GM19193 (cell line): Measurements from ENCODE around the gene CWC27.

Source experiments
- POLR2A ChIP-seq: IDR thresholded peaks from 4 replicates; pipeline ENCODE4 v1.6.1; 2011; ENCODE audit not compliant: insufficient read depth, insufficient read length; ENCODE audit errors: extremely low read depth

The CWC27 gene

DNA sequence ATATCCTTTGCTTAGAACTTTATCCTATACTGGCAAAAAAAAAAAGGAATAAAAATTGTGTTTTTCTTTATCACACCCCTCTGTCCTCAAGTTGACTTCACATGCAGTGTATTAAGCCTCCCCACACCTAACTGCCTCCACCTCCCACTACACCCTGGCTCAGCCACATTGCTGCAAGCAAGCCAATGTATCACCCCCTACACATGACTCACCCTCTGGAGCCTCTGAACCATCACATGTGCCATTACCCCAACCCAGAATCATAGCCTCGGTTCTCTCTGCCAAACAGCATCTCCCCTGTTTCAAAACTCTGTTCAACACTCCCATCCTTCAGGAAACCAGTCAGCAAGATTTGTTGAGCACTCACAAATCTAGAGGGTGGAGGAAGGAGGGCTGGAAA, 209.0 kb downstream of the CWC27 start:
- no peak for TF ChIP-seq POLR2A

DNA sequence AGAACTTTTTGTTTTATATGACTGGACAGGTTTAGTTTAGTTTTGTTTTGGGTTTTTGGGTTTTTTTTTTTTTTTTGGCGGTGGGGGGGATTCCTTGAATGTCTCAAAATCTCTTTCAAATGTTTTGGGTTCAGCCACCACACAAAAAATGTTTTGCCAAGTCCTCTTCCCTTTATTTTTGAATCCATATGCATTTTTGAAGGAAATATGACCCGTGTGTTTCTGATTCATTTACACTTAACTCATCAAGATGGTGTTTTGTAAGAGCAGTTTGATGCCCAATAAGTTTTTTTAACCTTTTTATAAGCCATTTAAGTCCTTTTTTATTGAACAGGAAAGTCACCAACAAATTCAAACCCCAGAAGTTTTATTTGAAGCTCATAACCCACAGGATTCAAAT, 209.8 kb downstream of the CWC27 start:
- no peak for TF ChIP-seq POLR2A

DNA sequence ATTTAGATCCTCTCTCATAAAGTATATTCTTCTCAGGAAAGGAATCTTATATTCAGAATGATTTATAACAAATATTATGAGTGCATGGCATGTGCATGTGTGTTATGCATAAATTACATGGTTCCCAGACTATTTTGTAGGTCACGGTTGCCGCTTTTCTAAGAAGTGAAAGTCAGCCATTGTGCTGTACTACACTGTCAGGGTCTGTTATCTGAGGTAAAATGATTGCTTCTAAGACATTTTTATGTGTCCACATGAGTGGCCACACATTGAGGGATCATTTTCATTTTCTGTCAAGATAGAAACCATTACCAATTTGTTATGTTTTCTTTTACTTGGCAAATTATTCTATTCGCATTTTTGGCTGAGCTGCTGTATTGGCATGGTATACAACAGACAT, 210.8 kb downstream of the CWC27 start:
- no peak for TF ChIP-seq POLR2A

DNA sequence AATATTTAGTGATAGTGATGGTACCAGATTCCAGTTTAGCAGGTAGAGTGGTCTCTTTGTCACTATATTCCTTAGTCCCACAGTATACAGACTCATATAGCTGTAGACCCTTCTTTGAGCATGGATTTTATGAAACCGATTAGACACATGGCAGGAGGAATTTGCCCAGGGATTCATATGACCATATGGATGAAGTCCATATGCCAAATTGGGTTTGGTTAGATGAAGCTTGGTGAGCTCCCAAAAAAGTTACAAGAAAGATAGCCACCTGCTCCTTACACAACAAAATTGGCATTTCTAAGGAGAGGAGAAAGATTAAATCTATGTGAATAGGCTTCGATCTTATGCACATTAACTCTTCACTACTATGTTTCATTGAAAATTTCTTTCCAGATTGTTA, 211.4 kb downstream of the CWC27 start:
- TF ChIP-seq POLR2A = no peak

DNA sequence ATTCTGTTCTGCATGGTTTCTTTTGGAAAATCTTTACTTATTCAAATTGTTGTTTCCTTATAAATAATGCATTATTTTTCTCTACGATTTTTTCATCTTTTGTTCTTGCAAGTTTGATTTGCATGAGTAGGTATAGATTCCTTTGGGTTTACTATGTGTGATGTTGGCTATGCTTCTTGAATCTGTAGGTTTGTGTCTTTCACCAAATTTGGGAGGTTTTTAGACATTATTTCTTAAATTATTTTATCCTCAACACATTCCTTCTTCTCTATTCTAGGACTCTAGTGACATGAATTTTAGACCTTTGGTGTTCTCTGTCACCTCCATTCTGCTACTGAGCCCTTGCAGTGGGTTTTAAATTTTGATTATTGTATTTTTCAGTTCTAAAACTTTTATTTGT, 219.0 kb downstream of the CWC27 start:
- no peak for TF ChIP-seq POLR2A

DNA sequence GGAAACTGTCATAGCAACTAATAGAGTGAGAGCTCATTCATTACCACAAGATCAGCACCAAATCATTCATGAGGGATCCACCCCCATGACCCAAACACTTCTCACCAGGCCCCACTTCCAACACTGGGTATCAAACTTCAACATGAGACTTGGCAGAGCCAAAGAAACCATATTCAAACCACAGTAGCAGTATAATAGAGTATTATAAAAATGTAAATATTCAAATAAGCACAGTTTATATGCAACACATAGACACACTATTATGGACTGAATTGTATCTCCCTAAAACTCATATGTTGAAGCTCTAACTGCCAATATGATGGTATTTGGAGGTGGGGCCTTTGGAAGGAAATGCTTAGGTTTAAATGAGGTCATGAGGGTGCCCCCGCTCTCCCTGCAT, 240.5 kb downstream of the CWC27 start:
- TF ChIP-seq POLR2A = no peak

DNA sequence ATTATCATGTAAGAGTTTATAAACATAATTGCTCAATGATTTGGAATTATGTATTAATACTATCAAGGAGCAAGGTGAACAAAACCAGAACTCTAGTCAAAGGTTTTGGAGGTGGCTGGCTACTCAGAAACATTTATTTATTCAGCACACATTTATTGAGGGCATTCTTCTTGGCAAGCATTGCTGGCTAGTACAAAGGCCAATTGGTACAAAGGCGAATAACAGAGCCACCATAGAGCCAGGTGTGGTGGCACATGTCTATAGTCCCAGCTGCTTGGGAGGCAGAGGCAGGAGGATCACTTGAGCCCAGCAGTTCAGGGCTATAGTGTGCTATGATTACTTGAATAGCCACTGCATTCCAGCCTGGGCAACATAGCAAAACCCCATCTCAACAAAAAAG, 242.1 kb downstream of the CWC27 start:
- no peak for TF ChIP-seq POLR2A

DNA sequence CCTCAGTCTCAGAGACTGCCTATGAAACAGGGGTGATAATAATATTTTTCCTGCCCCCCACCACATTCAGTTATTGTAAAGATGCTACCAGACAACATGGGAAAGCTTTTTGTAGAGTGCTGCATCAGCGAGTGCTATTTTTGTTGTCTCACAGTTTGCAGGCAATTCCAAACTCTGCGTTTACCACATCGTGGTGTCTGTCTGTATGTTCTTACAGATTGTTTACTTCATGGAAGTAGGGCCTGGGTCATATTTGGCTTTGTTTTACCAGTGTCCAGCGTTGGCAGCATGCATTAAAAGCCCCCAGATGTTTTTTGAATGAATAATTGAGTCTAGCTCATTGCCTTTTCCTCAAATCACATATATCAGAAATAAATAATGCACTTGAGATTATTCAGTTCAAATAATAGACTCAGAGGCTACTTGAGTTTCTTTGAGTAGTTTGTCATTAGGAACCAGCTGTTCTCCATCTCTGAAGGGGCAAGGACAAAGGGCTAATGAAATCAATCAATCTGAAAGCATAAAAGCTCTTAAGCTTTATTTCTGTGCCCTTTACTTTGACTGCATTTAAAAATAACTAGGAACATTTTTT, 243.7 kb downstream of the CWC27 start:
- no peak for TF ChIP-seq POLR2A

DNA sequence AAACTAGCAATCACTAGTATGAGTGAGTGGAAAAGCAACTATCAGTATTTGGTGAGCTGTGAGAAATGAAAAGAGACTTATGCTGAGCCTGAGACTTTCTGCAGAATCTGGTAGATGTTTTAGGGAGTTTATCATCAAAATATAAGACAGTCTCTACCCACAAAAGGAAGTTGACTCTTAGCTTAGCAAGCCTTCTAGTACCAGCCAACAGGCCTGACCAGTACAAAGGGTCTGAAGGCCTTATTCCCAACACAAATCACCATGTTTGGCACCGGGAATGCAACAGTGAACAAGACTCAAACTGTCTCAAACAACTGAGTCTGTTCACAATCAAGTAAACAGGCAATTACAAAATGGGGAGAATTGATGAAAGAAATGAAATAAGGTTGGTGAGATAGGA, 244.4 kb downstream of the CWC27 start:
- no peak for TF ChIP-seq POLR2A

DNA sequence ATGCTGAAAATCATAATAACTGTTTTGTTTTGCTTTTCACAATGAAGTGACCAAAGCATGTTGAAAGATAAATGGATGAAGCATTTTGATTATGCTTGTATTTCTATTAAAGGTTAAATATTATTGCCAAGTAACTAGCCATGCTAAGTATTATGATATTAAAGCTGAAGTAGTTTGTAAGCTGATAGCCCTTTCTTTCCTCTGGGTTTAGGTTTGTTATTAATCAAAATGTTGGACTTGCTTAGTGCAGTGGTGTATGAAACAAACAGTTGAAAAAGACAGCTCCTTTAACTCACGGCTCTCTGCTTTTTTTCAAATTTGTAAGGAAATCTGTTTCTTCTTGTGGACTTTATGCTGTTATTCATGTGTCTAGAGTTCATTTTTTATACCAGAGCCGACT, 246.0 kb downstream of the CWC27 start:
- TF ChIP-seq POLR2A = no peak

DNA sequence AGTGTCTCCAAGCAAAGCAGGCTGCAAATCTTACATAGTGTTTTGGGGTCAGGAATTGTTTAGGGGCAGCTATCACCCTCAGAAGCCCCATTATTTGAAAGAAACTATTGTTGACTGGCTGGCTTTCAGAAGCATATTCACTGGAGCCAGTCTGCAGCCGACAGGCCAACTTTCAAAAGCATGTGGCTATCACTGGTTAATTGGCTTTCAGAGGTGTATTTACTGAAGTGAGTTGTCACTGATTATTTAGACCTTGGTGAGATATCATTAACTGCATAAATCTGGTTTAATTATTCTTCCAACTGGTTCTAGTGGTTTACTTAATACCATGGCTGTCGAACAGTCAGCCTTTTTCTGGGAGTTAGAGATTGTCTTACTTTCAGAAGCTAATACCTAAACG, 247.0 kb downstream of the CWC27 start:
- no peak for TF ChIP-seq POLR2A

DNA sequence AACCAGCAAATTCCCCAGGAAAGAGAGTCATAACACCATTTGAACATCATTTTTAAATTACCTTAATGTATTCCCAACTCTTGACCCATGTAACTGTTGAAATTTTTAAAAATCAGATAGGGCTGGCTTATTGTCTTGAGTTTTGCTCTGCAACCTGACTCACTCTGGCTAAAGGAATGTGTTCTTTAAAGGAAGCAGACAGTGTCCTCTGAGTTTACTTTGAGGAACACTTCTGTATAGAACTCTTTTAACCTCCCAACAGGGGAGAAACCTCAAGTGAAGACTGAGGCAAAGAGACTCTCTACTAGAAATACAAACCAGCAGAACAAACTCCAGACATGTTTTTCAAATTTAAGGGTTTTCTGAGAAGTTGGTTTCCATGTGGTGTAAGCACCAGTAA, 248.9 kb downstream of the CWC27 start:
- TF ChIP-seq POLR2A = no peak

DNA sequence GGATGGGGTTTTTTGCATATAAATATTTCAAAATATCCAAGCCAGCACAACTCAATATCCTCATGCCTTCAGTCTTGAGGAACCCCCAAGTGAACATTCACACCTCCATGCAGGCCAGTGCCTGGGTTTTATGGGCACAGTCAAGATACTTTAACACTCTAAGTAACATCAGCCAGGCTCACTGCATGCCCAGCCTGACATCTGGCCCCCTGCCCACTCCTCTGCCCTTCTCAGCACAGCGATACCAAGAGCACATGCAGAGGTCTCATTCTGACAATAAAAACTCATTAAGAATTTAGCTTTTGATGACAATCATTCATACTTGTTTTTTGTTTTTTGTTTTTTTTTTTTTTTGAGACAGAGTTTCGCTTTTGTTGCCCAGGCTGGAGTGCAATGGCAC, 250.0 kb downstream of the CWC27 start:
- no peak for TF ChIP-seq POLR2A

DNA sequence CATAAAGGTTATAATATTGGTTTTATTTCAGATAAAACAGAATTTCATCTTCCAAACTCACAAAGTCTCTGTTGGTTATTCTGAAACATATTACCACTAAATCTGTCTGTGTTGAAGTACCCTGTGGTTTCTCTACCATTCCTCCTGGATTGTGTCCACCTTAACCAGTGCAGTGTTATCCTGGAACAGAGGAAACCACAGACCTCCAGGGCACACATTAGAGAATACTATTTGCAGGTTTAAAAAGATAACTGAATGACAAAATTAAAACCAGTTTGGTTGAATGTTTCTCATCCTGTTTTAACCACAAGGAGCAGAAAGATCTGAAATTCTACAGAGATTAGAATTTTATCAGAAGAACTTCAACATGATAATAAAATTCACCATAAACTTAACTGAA, 251.8 kb downstream of the CWC27 start:
- no peak for TF ChIP-seq POLR2A

DNA sequence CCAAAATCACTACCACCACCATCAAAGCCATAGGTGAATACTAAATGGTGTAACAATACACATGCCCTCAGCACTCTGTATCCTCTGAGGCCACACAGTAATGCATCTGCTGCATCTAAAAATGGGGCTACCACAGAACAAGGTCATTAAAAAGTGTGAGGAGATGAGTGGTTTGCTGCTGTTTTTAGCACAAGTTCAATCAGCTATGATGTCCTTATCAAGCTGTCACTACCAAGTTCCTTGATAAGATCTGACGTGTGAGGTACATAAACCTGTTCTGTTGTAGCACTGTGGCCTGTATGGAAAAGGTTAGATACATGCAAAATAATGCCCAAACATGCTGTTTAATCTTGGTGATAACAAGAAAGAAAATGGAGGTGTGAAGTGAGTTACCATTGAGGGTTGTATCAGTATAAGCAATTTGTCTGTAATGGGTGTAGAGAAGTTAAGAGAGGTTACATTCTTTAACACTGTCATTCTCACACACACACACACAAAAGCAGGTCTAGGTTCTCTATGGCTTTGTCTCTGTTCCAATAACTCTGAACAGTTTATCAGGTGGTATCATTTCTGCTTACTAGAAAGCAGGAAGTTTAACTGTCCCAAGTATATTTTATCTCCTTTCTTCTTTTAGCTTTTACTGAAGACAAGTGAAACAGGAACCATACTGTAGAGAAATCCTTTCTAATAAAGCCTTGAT, 252.9 kb downstream of the CWC27 start:
- no peak for TF ChIP-seq POLR2A

DNA sequence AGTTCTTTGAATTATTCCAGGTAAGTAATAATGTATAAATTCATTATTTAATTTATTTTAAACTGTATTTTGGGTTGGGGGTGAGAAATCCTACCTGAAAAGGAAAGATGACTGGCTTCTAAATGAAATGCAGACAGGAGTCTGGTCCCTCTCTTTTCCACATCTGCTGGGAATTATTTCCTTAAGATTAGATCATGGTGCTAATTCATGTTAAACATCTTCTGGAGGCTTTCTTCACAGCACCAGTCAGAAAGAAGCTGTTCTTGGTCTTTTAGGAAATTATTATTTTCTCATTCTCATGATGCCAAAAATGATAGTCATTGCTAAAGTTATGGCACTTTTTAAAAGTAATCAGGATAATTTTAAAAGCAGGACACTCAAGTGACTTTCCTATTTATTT, 254.2 kb downstream of the CWC27 start:
- no peak for TF ChIP-seq POLR2A

DNA sequence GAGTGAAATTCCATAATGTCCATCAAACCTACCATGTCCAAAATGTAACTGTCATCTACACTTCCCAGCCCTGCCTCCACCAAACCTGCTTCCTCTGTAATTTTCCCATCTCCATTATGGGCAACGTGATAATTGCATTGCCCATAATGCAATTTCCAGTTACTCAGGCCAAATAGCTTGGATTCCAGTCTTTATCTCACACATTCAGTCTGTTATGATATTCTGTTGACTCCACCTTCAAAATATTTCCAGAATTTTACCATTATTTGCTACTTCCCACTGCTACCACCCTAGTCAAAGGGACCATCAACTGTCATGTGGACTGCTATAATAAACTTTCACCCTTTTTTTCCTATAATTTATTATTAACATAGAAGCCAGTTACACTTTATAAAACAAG, 256.0 kb downstream of the CWC27 start:
- no peak for TF ChIP-seq POLR2A
